GM19351 (cell line): ENCODE results near the gene PPT1.
"Not testable (repeated sequence)": the region's sequence is repeated elsewhere in the genome, so short reads cannot be mapped to it uniquely, and the experiment has no call there.

ENCODE experiments used
- ATAC-seq: cut with Tn5 transposase; IDR thresholded peaks from one replicate; pipeline ENCODE4 v1.9.1; 2021; ENCODE audit warnings: mild to moderate bottlenecking, moderate library complexity; ENCODE audit not compliant: unreplicated experiment

The PPT1 gene

DNA sequence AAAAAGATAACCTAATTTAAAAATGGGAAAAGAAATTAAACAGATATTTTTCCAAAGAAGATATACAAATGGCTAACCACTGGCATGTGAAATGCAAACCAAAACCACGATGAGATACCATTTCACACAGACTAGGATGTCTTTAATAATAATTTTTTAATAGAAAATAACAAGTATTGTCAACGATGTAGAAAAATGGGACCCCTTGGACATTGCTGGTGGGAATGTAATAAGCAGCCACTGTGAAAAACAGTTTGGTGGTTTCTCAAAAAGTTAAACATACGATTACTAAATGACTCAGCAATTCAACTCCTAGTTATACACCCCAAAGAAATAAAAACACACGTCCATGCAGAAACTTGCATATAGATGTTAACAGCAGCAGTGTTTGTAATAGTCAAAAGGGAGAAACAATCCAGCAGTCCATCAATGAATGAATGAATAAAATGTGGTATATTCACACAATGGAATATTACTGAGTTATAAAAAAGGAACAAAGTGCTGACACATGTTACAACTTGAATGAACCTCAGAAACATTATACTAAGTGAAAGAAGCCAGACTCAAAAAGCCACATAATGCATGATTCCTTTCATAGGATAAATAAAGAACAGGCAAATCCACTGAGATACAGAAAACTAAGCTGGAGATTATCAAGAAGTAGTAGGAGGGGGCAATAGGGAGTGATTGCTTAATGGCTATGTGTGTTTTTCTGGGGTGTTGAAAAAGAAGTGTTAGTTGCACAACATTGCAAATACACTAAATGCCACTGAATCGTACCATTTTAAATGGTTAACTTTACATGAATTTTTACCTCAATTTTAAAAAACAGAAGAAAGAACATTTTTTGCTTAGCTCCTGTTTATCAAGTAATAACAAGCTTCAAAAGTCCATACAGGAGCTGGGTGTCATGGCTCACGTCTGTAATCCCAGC is 4.1 kb downstream of the PPT1 start:
- no peak for ATAC-seq

DNA sequence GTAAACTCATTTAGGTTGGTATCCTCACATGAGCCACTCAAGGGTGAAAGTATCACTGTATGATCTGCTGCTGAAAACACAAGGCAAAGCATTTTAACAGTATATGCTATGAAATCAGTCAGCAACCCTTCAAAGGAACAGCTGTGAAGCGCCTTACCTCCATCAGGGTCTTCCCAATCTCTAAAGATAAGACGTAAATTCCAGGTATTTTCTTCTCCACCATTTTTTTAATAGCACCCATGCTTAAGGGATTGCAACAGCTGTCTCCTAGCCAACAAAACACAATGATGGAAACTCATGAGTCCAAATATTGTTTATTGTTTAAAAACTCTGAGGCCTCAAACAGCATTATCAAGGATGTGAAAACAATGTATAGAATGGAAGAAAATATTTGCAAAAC is 4.8 kb downstream of the PPT1 start:
- no peak for ATAC-seq

- ATAC-seq: no peak
Measured at GRCh38 chr1:40090652-40091355, 6.2 kb downstream of the PPT1 start.

DNA sequence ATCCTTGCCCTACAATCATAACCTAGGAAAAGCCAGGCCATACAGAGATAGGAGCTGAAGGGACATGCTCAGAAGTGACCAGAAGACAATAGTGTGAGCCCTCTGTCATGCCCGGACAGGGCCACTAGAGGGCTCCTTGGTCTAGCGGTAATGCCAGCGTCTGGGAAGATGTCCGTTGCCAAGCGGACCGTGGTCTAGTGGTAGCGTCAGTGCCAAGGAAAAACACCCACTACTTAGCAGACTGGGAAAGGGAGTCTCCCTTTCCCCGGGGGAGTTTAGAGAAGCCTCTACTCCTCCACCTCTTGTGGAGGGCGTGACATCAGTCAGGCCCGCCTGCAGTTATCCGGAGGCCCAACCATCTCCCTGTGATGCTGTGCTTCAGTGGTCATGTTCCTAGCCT is 12.3 kb downstream of the PPT1 start:
- ATAC-seq: not testable (repeated sequence)

- ATAC-seq: no peak
Measured at GRCh38 chr1:40081871-40082270, 15.2 kb downstream of the PPT1 start.

DNA sequence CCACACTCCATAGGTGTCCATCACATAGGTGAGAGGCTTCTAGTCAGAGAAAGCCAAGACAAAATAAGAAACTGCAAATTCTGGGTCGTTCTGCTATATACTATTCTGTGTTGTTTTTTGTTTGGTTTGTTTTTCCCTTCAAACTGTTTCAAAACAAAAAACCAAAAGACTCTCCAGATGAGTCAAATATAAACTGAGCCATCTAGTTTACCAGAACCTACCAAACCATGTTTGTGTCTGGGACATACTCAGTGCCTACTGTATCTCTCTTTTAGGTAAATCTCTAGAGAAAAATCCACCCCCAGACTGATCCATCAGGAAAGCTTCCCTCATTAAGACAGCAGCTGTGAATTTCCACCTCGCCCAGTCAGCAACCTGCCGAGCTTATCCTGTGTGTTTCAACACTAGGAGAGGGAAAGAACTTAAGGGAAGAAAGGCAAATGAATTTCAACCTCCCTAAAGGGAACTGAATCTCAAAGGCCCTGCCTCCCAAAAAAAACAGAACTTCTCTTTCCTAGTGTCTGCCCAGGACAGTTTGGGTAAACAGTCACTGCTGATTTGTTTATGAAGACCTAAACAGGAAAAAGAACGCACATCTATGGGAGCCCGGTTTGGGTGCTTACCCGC is 17.2 kb downstream of the PPT1 start:
- ATAC-seq: no peak

- ATAC-seq: no peak
Measured at GRCh38 chr1:40078512-40079333, 18.3 kb downstream of the PPT1 start.

- ATAC-seq: no peak
Measured at GRCh38 chr1:40076895-40077312, 20.1 kb downstream of the PPT1 start.

- ATAC-seq: no peak
Measured at GRCh38 chr1:40075266-40075665, 21.8 kb downstream of the PPT1 start.

- ATAC-seq: no peak
Measured at GRCh38 chr1:40073062-40073461, 24.0 kb downstream of the PPT1 start.

GRCh38 chr1:40072142-40072541 is 24.9 kb downstream of the PPT1 start:
- no peak for ATAC-seq

DNA sequence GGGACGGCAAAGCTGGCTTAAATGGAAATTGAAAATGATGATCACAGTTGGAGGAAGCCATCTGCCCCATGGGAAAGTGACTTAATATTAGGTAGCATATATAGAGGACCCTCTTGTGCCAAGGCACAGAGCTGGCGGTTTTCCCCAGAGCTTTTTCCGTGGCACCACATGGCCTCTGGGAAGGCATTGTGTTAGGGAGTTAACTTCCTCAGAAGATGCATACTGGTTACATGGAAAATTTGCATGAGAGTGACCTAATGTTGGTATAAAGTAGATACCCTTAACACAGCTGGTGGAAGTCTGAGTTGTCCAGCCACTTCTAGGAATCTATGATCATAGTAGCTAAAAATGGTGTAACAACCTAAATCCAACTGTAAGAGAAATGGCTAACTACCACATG is 29.2 kb downstream of the PPT1 start:
- ATAC-seq: no peak

GRCh38 chr1:40067023-40067422 is 30.0 kb downstream of the PPT1 start:
- ATAC-seq: no peak

- peak; percentile 88 for ATAC-seq
Measured at GRCh38 chr1:40064797-40065499, 32.1 kb downstream of the PPT1 start.

DNA sequence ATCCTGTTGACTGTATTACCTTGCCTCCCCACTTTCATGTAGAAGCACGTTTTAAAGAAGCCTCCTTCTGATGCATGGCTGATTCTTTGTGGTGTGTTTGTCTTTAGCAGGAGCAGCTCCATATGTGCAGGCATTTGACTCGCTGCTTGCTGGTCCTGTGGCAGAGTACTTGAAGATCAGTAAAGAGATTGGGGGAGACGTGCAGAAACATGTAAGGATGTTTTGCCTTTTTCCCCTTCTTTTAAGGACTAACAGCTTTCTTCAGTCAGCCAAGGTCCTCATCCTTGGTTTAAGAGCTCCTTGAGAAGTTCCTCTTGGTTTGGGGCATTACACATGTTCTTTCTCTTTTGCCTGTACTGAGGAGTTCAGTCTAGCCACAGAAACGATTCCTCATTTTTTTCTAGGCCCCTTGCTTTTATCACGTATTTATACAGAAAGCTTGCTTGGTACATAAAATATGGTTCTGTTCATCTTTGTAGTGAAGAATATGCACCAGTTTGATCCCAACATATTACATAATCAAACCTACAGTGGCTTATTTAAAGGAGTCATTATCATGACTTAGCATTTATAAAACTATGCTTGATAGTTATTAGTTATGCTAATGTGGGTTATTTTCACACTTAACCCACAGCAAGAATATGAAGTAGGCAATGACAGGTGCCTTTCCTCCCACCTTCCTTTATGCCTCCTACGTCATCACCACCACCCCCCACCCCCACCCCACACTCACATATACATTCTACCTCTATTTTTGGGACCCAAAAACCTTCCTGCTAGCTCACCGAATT is 36.9 kb downstream of the PPT1 start:
- ATAC-seq: no peak

GRCh38 chr1:40059338-40059959 is 37.6 kb downstream of the PPT1 start:
- ATAC-seq: no peak

DNA sequence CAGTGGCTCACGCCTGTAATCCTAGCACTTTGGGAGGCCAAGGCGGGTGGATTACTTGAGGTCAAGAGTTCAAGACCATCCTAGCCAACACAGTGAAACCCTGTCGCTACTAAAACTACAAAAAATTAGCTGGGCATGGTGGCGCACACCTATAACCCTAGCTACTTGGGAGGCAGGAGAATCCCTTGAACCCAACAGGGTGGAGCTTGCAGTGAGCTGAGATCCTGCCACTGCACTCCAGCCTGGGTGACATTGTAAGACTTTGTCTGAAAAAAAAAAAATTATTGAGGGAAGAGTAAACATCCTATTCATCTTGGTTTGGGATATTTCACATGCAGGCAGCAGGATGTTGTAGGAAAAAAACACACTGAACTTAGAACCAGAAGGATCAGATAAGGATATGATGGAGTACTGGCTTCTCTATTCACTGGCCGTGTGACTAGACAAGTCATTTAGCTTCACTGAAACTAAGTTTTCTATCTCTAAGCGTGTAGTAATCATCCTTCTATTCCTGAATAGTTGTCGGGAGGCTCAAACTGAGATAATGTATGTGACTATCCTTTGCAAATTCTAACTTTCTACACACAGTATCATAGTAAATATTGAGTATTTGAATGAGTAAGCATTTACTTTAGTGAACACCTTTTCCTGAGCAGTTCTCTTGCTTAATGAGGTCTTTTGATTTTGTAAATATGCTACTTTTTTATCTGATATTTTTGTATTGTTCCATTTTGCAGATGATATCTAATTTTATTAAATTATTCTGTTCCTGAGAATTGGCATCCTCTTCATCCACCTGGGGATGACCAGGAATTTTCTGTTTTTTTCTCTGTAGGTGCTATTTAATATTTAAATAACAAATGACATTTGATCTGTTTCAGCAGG is 38.4 kb downstream of the PPT1 start:
- ATAC-seq: no peak

- ATAC-seq: no peak
Measured at GRCh38 chr1:40058097-40058452, 39.0 kb downstream of the PPT1 start.
